SHP77 (cell line): ENCODE data around the gene CADM2.
A peak's percentile ranks its signal among the peaks of the same experiment; 100 is the strongest.

ENCODE experiments used
- DNase-seq, 2 experiments: peaks; one replicate each; lab custom pipeline; 2025; lab: John Stamatoyannopoulos, UW

CADM2 gene

DNA sequence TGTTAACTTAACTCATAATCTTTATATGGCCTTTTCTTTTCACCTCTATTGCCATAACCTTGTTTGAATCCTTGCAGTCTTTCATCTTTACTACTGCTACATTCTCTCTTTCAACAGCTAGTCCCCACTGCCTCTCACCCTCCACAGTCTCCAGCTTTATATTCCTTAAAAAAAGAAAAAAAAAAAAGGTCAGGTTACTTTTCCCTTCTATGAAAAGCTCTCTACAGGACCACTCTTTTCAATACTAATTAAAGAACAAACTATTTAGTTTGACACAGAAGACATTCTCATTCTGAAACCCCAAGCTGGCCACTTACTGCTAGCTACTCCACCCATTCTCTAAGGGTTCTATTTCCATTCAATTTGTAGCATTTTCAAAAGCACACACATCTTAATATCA, 25.6 kb downstream of the CADM2 start:
- DNase-seq, result no peak

DNA sequence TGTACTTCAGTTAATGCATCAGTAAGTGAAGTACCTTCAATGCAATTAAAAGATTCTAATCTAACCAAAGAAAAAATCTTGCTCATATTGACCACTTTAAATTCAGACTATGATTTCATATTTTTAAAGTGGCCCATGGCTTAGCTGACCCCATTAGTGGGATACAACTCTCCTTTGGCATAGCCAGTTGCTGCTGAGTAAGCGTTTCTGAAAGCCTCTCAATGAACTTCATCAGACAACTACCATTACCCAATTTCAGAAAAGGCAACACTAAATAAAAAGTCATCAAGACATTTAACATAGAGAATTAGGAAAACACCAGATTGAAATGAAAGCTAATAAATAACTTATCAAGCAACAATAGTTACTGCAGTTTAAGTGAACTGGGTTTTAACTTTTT, 27.0 kb downstream of the CADM2 start:
- DNase-seq, result no peak

DNA sequence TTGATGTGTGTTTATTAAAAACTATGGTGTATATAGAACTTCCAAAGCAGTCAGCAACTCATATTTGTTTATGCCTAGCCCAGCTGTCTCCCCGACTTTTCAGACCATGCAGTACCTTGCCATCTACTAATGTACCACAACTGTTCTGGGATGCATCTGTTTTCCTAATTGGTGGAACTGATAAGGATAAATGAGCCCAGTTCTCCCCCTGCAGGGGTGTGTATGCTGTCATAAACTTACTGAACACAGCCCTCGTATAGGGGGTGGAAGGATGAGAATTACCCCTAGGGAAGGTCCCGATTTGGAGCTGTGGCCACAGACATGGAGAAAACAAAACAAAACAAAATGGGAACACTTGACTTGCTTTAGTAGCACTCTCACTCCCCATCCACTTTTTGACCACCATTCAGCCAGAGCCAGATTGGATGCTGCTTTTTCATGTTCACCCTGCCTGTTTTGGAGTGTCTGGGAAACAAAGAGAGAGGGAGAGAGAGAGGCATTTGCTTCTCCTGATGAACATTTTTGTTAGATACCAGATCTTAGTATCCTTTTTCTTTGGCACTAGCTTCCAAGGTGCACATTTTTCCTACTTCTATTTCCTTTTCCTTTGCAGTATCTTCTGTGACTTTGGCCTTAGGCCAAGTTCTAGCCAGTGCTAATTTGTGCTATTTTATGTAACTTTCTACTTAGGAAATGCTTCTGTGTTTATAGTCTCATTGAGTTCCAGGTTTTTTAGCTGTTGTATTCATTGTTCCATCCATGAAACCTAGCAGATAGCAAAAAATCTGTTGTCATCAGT, 29.1 kb downstream of the CADM2 start:
- DNase-seq, result no peak

- DNase-seq, result no peak
Observed at GRCh38 chr3:84989102-84989501, 30.3 kb downstream of the CADM2 start.

GRCh38 chr3:84991422-84991900, 32.7 kb downstream of the CADM2 start:
- DNase-seq, result no peak

DNA sequence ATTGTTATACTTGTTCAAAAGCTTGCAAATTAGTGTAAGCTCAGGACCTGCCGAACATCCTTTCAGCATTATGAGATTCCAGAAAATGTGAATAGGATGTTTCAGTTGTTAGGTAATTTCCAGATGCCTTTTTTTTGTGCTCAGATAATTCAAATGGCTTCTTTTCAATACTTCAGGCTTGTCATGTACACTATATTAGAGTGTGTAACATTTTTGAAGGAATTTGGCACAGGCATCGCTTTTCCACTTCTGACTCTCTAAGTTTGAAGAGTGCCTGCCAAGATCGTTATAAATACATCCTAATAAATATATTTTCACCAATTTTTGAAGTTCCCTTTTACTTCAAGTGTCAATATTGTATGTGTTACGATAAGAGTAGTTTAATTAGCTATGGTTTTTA, 35.2 kb downstream of the CADM2 start:
- DNase-seq, result no peak

- DNase-seq, result no peak
Observed at GRCh38 chr3:84998545-84998944, 39.8 kb downstream of the CADM2 start.

DNA sequence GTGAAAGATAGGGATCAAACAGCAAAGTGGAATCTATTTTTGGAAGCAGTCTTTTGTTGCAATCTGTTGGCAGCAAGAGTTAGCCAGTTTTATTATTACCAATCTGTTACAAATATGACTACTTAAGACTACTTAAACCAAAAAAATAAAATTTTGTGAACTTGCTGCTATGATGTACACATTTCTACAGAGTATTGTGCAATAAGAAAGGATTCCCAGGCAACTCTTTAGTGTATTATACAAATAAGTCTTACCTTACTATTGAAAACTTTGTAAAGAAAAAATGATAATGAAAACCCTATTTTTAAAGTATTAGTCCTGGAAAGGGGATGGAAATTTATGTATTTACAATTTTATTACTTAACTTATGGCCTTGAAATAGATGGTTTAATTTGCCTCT, 44.7 kb downstream of the CADM2 start:
- no peak for DNase-seq

DNA sequence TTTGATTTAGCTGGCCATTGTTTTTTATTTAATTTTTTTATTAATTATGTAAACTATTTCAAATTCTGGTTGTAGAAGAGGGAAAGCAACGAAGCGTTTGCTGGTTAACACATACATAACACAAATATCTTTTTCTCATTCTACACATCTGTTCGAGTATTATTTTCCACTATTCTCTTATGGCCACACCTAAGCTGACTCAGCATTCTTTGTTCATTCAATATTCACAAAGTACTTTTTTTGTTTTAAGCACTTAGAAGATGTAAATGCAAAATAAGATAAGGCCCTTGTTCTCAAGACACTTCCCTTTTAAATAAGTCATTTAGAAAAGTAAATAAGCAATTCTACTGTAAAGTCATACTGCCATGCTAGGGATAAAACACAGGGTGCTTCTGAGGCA, 45.4 kb downstream of the CADM2 start:
- DNase-seq, result no peak

- no peak for DNase-seq
Observed at GRCh38 chr3:85005946-85006345, 47.2 kb downstream of the CADM2 start.

GRCh38 chr3:85007195-85008094, 48.7 kb downstream of the CADM2 start:
- DNase-seq, result peak in 1 of 2 experiments; percentile 0

DNA sequence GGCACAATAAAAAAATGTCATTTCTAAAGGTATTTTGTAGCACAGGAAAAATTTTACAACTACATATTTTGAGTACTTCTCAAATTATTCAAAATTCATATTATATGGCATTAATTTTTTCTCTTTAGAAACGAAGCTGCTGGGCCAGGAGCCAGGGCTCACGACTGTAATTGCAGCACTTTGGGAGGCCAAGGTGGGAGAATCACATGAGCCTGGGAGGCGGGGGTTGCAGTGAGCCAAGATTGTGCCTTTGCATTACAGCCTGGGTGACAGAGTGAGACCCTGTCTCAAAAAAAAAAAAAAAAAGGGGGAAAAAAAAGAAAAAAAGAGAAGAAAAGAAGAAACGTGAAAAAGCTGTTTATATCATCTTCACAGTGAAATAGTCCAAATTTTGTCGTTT, 62.0 kb downstream of the CADM2 start:
- DNase-seq, result no peak

- no peak for DNase-seq
Observed at GRCh38 chr3:85030052-85030451, 71.3 kb downstream of the CADM2 start.

- no peak for DNase-seq
Observed at GRCh38 chr3:85037203-85037602, 78.4 kb downstream of the CADM2 start.

GRCh38 chr3:85041001-85041400, 82.2 kb downstream of the CADM2 start:
- no peak for DNase-seq

DNA sequence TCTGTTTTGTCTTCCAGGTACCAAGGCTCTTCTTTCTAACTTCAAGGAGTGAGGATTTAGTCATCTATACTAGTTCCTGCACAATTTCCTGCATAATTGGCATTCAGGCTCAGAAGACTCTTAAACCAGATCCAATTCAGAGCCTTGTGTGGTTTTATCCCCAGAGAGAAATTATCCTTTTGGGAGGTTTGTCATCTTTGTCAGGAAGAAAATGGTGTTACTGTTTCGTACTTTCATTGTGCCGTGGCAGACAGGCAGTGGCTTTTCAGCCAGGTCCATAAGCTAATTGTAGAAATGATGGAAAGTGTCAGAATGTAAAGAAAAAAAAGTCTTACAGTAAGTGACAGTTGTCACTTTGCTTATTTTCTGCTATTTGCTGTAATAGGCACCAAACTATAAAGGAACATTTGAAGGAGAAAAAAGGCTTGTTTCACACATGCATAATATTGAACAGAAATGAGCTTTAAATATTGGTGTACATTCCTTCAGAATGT, 82.8 kb downstream of the CADM2 start:
- DNase-seq, result no peak

DNA sequence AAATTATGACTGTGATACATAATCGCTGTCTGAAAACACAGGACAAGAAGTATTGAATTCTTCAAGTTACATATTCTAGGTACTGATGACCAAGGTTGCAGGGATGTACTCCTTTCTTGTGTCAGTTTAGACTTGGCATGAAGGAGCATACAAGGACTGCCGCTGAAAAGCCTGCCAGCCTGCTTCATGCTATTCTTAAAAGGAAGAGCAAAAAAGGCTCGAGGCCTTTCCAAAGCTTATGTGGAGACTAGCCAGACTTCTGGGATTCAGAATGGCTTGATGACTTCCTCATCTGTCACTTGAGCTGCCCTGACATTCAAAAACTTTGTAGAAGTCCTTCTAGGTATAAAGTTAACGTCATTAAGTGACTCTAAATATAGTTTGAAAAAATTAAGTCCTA, 92.0 kb downstream of the CADM2 start:
- DNase-seq, result no peak

DNA sequence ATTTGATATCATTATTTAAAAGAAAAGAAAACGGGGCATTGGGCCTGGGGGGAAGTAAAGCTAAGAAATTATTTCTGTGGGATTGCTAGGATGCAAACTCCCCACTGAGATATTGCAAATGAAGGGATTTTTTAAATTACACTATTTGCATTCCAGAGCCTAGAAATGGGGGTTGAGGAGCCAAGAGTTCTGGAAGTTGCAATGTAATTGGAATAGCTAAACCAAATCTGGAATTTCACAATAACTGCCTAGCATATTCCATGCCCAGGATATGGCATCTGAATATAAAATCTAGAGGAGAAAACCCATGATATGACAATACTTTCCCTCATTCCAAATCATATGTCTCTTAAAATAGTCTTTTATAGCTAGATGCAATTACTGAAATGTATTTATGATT, 93.0 kb downstream of the CADM2 start:
- DNase-seq, result no peak

- no peak for DNase-seq
Observed at GRCh38 chr3:85053626-85054025, 94.8 kb downstream of the CADM2 start.

- no peak for DNase-seq
Observed at GRCh38 chr3:85054579-85054978, 95.8 kb downstream of the CADM2 start.

DNA sequence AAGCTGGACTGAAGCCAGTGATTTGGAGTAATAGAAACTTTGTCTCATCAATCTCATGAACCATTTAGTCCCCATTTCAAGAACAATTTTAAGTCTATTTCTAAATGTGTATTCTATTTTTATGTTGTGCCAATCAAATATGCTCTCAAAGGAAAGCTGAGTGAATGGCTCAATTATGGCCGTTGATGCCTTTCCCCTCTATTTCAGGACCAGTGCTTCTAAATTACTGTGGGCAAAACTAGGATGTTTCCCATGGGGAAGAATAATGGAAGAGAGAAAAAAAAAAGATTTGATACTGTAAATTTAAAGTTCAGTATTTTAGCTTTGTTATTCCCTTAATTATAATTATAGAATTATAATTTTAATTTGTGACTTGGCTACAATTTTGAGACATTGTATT, 110.1 kb downstream of the CADM2 start:
- DNase-seq, result no peak

- peak in 1 of 2 experiments; percentile 1 for DNase-seq
Observed at GRCh38 chr3:85074003-85074402, 115.2 kb downstream of the CADM2 start.

GRCh38 chr3:85075663-85076062, 116.9 kb downstream of the CADM2 start:
- DNase-seq, result no peak
